ENCODE measurements around the gene ART4.

- no peak for TF ChIP-seq PRDM15 (CRISPR knock-in tag; IDR thresholded peaks at IDR 0.05)
- no peak for TF ChIP-seq CTCF (IDR thresholded peaks at IDR 0.05)
- no peak for TF ChIP-seq ZNF423 (CRISPR knock-in tag; IDR thresholded peaks at IDR 0.05)
- TF ChIP-seq PREB (CRISPR knock-in tag; IDR thresholded peaks at IDR 0.05; ENCODE audit: borderline replicate concordance), result no peak
- TF ChIP-seq JUN (CRISPR knock-in tag; IDR thresholded peaks at IDR 0.05), result no peak
- TF ChIP-seq SOX15 (CRISPR knock-in tag; IDR thresholded peaks at IDR 0.05), result no peak
- TF ChIP-seq NFE2L1 (CRISPR knock-in tag; IDR thresholded peaks at IDR 0.05), result no peak
- no peak for TF ChIP-seq ZNF281 (CRISPR knock-in tag; IDR thresholded peaks at IDR 0.05)
- no peak for TF ChIP-seq USF1 (CRISPR knock-in tag; IDR thresholded peaks at IDR 0.05)
- TF ChIP-seq GABPB1 (CRISPR knock-in tag; IDR thresholded peaks at IDR 0.05), result no peak
- no peak for TF ChIP-seq ZNF263 (CRISPR knock-in tag; IDR thresholded peaks at IDR 0.05; ENCODE audit: low read depth)
- TF ChIP-seq PRRX2 (CRISPR knock-in tag; IDR thresholded peaks at IDR 0.05), result no peak
- no peak for TF ChIP-seq MAX (CRISPR knock-in tag; IDR thresholded peaks at IDR 0.05)
- TF ChIP-seq USF2 (CRISPR knock-in tag; IDR thresholded peaks at IDR 0.05), result no peak
These were observed 7.8 kb upstream of the ART4 start for GRCh38 chr12:14850929-14851663.
